Activated CD4-positive, alpha-beta T cell treated with anti-CD3 and anti-CD28 coated beads, Interleukin-2, amount 50 U/mL, for 1 hour (primary cell): ENCODE data around the gene SMLR1.
A peak's percentile ranks its signal among the peaks of the same experiment; 100 is the strongest.

Source experiments
- DNase-seq: peaks from one replicate; pipeline ENCODE4 v3.0.0-alpha.2; 2020

Gene SMLR1

GRCh38 chr6:130853555-130854183 is 26.5 kb downstream of the SMLR1 start:
- DNase-seq, result no peak

- no peak for DNase-seq
Measured at GRCh38 chr6:130858054-130858453, 30.8 kb downstream of the SMLR1 start.

DNA sequence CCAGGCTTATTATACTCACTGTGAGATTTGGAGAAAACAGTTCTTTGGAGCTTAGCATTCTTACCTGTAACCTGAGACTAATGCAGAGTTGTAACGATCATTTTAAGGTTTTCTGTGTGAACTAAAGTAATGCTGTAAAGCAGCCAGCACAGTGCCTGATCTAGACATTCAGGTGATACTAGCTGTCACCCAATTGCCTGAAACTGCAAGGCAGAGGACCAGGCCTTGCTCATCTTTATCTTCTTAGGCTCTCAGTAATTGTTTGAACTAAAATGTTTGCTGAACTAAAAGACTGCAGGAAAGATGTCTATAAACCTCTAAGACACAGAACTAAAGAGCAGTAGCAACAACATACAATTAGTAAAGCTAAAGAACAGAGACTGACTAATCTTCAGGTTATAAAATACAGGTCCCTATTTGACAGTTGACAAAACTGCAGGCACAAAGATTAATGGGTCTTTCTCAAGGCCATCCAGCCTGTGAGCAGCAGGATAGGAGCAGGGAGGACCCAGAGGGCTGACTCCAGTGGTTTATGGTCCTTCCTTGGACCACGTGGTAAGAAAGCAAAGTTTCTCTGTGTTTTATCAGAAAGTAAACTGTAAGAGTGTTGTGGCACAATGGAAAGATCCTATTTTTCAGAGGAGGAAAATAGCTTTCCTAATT is 31.4 kb downstream of the SMLR1 start:
- no peak for DNase-seq

DNA sequence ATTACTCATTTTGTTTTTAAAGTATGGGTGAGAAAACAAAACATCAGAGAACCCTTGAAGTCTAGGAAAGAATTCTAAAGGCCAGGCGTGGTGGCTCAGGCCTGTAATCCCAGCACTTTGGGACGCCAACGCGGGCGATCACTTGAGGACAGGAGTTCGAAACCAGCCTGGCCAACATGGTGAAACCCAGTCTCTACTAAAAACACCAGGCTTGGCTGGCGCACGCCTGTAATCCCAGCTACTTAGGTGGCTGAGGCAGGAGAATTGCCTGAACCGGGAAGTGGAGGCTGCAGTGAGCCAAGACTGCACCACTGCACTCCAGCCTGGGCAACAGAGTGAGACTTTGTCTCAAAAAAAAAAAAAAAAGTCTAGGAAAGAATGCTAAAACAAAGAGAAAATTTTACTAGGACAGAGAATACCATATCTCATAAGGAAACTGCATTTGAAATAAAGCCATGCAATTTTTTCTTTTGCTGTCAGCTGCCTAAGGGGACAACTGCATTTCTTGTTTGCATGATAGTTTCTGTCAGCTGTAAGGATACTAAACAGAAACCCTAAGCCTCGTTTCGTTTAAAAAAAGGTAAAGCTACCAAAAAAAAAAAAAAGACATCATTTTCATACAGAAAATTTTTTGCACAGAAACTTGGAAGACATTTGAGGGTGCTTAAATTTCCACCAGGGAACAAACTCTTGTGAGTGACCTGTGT is 32.1 kb downstream of the SMLR1 start:
- DNase-seq, result no peak

GRCh38 chr6:130862370-130862769 is 35.2 kb downstream of the SMLR1 start:
- no peak for DNase-seq

DNA sequence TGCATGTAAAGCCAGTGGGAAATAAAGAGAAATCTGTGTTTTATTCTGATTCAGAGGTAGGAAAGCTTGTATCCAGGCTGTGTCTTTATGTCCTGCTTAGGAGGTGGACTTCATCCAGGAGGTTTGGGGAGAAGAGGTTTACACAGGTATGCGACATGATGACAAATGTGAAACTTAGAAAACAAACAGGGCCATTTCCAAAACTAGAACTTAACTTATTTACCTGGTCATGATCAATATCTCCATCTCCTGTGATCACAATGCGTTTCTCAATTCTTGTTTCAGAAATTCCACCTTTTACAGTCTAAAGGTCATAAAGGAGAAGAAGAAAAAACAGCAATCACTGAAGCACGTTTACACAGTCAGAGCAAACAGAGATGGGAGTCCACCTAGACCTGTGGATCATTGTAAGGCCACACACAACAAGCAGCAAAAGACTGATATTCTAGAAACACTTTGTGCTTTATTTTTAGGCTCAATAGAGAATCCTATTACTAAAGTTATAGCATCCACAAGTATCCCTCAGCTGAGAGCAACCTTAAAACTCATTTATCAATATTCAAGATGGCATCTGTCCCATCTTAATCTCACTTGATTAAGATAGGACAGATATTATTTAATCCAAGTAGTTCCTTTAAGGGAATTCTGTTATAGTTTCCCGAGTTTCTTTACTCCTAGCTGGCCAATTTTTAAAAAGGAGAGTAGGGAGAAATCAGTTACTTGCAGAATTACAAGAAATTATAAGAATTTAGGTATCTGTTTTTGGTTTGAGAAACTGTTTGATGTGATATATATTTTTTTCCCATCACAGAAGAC is 36.4 kb downstream of the SMLR1 start:
- no peak for DNase-seq

- no peak for DNase-seq
Measured at GRCh38 chr6:130864344-130864743, 37.1 kb downstream of the SMLR1 start.

- no peak for DNase-seq
Measured at GRCh38 chr6:130865793-130866192, 38.6 kb downstream of the SMLR1 start.

DNA sequence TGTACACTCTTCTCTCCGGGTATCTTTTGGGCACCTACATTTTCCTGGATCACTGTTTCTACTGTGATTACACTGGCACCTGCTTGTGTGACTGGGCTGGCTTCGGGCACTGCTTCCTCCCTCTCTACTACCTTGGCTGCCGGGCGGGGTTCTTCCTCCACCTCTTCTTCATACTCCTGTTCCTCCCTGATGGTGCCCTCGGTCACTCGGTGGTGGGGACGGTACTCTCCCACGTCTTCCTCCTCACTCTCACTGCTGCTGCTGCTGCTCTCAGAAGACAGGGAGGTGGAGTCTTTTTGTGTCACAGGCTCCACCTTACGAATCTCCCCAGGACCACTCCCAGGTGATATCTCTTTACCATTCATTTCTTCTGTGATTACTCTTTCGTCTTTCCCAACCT is 42.5 kb downstream of the SMLR1 start:
- DNase-seq, result no peak

DNA sequence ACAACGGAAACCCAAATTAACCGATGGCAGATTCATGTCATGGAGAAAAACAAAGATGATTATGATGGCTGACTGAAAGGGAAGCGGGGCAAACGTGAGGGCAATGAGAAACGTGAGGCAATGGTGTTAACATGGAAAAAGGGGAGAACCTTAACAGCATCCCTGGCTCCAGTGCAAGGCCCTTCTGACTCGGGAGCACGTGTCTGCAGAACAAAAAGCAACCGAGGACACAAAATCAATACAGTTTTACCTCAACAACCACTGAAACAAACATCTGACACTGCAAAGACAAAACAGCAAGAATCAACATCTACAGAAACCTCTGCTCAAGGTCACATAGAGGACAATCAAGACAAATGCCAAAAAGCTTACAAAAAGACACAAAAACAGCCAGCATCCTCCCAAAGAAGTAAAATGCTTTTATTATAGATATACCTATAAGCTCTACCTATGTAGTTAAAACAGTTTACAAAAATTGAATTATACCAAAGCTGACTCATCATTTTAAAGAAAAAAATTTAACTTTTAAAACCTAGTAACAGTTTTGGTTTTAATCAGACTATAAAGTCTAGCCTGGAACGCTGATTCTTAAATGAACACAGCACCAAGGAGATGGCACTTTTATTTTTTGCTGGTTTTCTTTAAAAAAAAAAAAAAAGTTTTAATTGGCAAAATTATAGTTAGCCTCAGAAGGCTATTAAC is 43.1 kb downstream of the SMLR1 start:
- DNase-seq, result no peak

DNA sequence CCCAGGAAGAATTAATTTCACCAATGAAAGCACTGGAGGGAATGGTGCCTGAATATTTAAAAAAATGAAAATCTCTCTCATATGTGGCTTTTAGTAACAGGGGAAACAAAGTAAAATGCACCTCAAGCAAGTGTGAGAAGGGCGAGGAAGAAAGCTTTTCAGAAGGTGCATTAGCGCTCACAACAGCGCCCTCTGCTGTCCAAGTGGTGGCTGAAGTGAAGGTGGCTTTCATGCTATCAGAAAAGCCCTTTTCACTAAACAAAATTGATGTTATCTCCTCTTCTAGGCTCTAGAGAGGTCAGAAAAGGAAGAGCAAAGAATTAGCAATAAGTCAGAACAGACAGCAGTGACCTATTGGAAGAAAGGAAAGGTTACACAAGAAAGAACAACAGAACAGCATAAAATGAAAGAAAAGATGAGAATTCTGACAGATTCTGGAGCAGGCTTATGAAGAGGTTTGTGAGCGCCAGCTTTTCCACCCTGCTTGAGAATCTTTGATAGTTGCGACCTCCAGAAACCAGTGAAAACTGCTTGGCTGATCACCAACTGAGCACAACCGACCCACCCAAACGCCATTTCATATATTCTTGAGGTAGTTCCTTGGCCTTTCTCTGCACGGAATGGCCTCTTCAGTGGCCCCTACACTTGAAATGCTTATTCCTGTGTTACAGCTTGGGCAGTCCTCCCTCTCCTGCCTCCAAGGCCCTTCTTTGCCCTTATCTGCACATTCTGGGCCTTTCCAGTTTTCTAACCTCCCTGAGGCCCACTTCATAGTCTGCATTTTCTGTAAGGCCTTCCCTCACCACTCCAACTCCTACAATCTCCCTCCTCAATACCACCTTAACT is 45.3 kb downstream of the SMLR1 start:
- peak; percentile 75 for DNase-seq

DNA sequence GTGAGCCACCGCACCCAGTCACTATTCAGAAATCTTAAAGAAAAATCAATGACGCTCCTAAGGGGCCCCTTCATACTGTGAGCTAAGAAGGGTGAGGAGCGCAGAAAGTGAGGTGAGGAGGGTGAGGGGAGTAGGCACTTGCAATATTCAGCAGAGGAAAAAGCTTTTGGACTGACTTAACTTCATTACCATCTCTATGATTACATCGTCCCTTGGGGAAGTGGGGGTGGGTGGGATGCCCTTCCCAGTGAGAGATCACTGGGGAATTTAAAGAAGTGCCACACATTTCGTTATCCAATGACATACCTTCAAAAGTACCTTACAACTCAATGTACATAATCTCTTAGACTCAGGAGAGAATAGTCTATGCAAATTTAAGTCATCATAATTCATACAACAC is 46.5 kb downstream of the SMLR1 start:
- no peak for DNase-seq

DNA sequence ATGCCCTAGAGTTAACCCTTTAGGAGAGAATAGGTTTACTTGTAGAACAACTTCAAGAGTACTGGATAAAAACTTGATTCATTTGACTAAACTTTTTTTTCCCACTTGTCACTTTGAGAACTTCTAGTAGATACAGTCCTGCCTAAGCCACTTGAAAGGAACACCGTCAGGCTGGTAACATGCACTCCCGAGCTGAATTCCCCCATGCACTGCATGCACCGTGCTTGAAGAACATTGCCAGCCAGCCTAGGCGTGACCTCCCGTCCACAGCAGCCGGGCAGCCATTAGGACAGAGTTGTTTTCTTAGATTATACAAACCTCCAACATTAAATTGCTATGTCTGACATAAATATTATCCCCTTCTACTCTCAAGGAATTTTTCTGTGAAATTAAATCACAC is 52.6 kb downstream of the SMLR1 start:
- DNase-seq, result no peak

GRCh38 chr6:130882370-130882769 is 55.2 kb downstream of the SMLR1 start:
- no peak for DNase-seq

GRCh38 chr6:130885392-130886192 is 58.4 kb downstream of the SMLR1 start:
- peak; percentile 67 for DNase-seq
